ENCODE measurements around the gene FBXL16. TPM values are rescaled to one million over a fixed set of nuclear protein-coding genes. Genes with fewer than 3 reads are reported as not detected.

Gene FBXL16
- total and polyA plus RNA-seq, 9 of the 15 experiments (the other 6 are each of a cell fraction or from before 2014, with no cell fraction given), result 0.21 to 8.2 (median 1.7) TPM

GRCh38 chr16:695355-696089, 10.1 kb downstream of the FBXL16 start (continued):
- TF ChIP-seq E2F4 (CRISPR knock-in tag; IDR thresholded peaks at IDR 0.05; ENCODE audit: low read depth) (peak; percentile 50; the same call in 1 of the 2 replicates), ZNF407 (IDR thresholded peaks at IDR 0.05; ENCODE audit: low read depth) (no peak), C11orf30 (IDR thresholded peaks at IDR 0.05; ENCODE audit: low read depth) (no peak), ZNF224 (CRISPR knock-in tag; IDR thresholded peaks at IDR 0.05) (no peak), ZNF175 (CRISPR knock-in tag; IDR thresholded peaks at IDR 0.05; ENCODE audit: low read depth) (no peak), RBFOX2 (IDR thresholded peaks at IDR 0.05; ENCODE audit: low read depth, low read length) (peak; percentile 74), ELF4 (CRISPR knock-in tag; IDR thresholded peaks at IDR 0.05) (no peak), ZHX1 (conservative IDR thresholded peaks at IDR 0.05; ENCODE audit: low read length) (no peak), ZNF24 (IDR thresholded peaks at IDR 0.05) (0 out of 2 replicates have a peak, but pooled peaks have one; percentile 31), PREB (CRISPR knock-in tag; IDR thresholded peaks at IDR 0.05) (no peak), MBD1 (CRISPR knock-in tag; IDR thresholded peaks at IDR 0.05) (no peak), MCM7 (IDR thresholded peaks at IDR 0.05) (no peak)

Measured in K562 (cell line).